Cardiac fibroblast (primary cell): ENCODE data around the gene NAPB.

Experiments
- DNase-seq, 2 donors: peaks; one replicate each; pipeline versions ENCODE4 v3.0.0 to v3.0.0-alpha.2; 2010; ENCODE audit warnings: low read depth in 2 of 2
- H3K4me3 ChIP-seq, 2 donors: replicated peaks in 1 of 2; 1 replicate in 1 of 2; 2 replicates in 1 of 2; pipeline ENCODE4 v1.5.1; 2011; ENCODE audit warnings: low read depth in 2 of 2, low read length in 2 of 2, mild to moderate bottlenecking in 2 of 2, moderate library complexity in 1 of 2
- TF ChIP-seq, protein P1 (sequence below): IDR thresholded peaks from one replicate; pipeline ENCODE4 v1.5.1; 2011; ENCODE audit warnings: low read depth, mild to moderate bottlenecking, low read length, inconsistent platforms

The NAPB gene

DNA sequence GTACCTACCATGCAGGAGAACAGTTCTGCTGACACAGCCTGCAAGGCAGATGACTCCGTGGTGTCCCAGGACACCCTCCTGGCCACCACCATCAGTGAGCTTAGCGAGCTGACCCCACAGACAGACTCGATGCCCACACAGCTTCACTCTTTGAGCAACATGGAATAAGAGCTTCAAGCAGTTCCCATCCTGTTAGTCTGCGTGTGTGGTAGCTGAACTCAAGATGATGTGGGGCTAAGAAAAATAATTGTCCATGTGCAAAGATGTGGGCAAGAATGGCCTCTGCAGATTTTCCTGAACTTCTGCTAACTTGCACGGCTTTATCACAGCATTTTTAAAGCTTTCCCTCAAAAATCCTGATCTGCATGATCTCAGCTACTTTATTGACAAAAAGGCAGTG is 51.0 kb downstream of the NAPB start:
- no peak for DNase-seq
- H3K4me3 ChIP-seq, result no peak overlapping the region
- TF ChIP-seq, protein P1, sequence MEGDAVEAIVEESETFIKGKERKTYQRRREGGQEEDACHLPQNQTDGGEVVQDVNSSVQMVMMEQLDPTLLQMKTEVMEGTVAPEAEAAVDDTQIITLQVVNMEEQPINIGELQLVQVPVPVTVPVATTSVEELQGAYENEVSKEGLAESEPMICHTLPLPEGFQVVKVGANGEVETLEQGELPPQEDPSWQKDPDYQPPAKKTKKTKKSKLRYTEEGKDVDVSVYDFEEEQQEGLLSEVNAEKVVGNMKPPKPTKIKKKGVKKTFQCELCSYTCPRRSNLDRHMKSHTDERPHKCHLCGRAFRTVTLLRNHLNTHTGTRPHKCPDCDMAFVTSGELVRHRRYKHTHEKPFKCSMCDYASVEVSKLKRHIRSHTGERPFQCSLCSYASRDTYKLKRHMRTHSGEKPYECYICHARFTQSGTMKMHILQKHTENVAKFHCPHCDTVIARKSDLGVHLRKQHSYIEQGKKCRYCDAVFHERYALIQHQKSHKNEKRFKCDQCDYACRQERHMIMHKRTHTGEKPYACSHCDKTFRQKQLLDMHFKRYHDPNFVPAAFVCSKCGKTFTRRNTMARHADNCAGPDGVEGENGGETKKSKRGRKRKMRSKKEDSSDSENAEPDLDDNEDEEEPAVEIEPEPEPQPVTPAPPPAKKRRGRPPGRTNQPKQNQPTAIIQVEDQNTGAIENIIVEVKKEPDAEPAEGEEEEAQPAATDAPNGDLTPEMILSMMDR, result no peak

DNA sequence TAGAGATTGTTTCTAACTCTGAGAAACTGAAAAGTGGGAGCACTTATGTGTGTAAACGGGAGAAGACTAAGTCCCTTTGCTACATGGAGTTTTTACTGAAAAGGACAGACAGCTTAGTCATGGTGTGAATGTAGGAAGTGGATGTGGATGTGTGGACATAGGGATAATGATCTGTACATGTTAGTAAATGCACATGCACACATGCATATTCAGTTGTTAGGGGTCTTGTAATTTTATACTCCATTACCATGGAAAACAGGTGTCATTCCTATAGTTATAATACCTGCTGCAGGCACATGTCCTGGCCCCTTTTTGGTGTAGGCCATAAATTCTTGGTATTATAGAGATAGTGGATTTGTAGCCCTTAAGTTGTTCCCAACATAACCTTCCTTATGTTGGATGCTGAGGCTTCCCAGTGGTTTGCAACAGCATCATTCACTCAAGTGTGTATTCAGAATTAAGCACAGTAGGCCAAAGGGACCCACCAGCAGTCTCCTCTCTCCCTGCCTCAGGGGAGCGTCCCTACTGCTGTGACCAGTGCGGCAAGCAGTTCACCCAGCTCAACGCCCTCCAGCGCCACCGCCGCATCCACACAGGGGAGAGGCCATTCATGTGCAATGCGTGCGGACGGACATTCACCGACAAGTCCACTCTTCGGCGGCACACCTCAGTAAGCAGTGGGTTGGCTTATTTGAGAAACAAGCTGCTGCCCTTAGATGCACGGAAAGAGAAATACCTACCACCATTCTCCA is 52.0 kb downstream of the NAPB start:
- no peak for DNase-seq
- no peak overlapping the region for H3K4me3 ChIP-seq
- TF ChIP-seq, protein P1, result no peak

DNA sequence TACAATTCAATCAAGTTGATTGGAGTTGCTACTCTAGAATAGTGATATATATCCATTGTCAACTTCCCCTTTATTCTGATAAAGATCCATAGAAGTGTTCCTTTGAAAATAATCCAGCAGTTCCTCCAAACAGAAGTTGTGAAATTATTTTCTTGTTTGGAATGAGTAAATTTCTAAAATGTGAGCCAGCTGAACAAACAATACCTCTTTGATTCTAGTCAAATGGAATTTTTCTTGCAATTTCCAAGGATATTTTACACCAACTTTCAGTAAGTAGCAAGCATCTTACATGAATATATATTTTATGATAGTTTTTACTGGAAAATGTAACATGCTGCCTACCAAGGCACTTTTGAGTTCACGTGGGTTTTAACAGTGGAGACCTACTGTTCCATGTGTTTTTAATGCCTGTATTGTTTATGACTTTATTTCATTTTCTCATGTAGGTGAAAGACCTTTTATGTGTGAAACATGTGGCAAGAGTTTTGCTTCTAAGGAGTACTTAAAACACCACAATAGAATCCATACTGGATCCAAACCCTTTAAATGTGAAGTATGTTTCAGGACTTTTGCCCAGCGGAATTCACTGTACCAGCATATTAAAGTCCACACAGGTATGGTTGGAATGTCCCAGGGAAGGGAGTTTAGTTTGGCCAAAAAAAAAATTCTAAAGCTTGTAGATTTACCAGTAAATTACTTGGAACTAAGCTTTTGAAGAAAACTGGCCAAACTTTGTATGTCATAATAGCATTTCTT is 52.8 kb downstream of the NAPB start:
- TF ChIP-seq, protein P1, result no peak
- H3K4me3 ChIP-seq, result no peak overlapping the region
- DNase-seq, result peak; percentile 19 to 67

DNA sequence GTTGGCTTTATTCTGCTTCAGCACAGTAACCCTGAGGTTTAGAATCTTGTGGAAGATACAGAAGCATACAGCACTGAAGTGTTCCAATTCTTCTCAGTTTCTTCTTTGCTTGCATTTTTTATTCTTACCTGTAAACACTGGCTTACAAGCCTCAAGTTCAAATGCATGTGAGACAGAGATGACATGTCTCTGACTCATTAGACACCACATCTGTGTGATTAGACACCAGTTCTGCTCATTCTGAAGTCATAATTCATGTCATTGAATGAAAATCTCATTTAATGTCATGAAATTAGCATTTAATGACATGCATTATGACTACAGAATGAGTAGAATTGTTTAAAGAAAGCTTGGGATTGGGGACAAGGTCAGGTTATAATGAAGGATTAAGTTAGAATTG is 53.5 kb downstream of the NAPB start:
- peak in 1 of 2 donors; percentile 50 for DNase-seq
- TF ChIP-seq, protein P1, result no peak
- no peak overlapping the region for H3K4me3 ChIP-seq

DNA sequence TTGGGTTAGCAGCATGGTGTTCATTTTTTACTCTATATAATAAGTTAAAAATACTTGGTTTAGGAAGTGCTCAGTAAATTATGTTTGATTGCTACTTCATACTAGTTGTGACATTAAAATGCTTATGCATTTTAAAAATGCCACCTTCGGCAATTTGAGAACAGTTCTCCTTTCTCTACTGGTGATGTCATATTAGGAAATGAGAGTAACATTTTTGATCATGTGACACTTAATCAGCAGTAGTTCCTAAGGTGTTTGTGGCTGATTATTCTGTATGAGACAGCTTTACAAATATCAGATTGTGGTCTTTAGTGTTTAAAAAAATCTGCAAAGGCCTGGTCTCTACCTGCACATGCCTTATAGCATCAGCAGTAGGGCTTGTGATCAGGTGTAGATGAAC is 54.9 kb downstream of the NAPB start:
- TF ChIP-seq, protein P1, result no peak
- DNase-seq, result no peak
- H3K4me3 ChIP-seq, result no peak overlapping the region

DNA sequence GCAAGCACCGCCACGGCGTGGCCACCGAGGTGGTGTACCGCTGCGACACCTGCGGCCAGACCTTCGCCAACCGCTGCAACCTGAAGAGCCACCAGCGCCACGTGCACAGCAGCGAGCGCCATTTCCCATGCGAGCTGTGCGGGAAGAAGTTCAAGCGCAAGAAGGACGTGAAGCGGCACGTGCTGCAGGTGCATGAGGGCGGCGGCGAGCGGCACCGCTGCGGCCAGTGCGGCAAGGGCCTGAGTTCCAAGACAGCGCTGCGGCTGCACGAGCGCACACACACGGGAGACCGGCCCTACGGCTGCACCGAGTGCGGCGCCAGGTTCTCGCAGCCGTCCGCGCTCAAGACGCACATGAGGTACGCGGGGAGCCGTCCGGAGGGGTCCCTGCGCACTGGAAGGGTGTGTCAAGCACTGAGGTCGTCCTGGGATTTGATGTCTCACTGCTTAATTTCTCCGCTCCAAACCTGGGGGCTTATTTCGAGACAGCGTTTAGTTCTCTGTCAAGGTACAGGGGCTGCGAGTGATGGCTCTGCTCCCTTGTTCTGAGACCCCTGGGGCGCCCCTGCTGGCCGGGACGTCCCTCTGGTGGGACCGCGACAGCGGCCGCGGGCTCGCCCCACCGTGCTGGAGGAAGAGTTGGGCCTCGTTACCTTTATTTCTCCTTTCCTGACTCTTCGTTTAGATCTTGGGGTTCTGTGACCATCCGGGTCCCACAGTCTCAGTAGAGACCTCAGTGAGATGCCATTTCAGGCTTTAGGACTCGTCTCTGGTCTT is 55.7 kb downstream of the NAPB start:
- TF ChIP-seq, protein P1, result no peak
- no peak overlapping the region for H3K4me3 ChIP-seq

More for the DNA sequence above, 55.7 kb downstream of the NAPB start:
- no peak for DNase-seq
